Right renal cortex interstitium (tissue), 3 donors: Measurements from ENCODE around the gene HPCA. TPM values are rescaled to one million over a fixed set of nuclear protein-coding genes. Genes with fewer than 3 reads are reported as not detected.

Source experiments
- DNase-seq, 3 donors: peaks; one replicate each; pipeline ENCODE4 v3.0.0-alpha.2; 2013; ENCODE audit warnings: low read depth in 3 of 3, low spot score in 2 of 3
- polyA plus RNA-seq, 3 donors: library from polyadenylated mRNA; unstranded; fragments of 120-200 nt; gene quantifications; one replicate each; pipeline ENCODE4 v1.2.1, GENCODE V29; 2013; ENCODE audit not compliant: insufficient read length in 3 of 3

The HPCA gene
- under 1 TPM; 0.25 to 0.35 (median 0.33) TPM for polyA plus RNA-seq

- no peak for DNase-seq
Observed at GRCh38 chr1:32886004-32886827, at the start of gene HPCA. HPCA (plus strand) TSS chr1:32886491; CDS start chr1:32888899, 2,408 bp downstream.

DNA sequence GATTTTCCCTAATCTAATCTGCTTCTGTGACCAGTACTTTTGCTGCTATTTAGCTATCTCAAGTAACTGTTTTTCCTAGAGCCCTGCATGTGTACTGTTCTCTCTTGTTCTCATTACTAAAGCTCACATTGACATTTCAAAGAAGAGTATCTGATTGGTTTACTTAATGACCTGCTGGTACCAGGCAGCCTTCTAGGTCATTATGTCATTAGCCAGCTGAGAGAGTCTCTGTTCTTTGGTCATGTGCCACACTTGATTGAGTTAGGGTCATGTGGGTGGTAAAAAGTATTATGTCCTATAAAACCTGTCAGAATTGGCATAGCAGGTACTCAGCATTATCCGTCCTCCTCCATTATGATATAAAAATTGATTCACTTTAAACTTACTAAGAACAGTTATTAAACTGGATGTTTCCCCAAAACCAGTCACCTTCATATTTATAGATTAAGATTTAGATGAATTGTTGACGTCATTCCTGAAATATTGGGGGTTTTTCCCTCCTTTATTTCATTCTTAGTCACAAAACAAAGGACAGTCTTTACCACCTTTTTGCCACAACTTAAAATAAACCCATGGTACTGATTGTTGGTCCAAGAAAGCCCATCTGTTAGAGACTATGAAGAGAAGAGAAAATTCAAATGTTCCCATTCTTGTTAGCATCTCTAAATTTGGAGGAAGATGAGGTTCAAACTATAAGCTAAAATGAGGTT, 37.8 kb upstream of the HPCA start:
- DNase-seq: no peak

GRCh38 chr1:32855861-32856617, 30.3 kb upstream of the HPCA start:
- DNase-seq: no peak

GRCh38 chr1:32858136-32858535, 28.2 kb upstream of the HPCA start:
- no peak for DNase-seq

- DNase-seq: no peak
Observed at GRCh38 chr1:32858791-32859190, 27.5 kb upstream of the HPCA start.

- no peak for DNase-seq
Observed at GRCh38 chr1:32859915-32860314, 26.4 kb upstream of the HPCA start.

DNA sequence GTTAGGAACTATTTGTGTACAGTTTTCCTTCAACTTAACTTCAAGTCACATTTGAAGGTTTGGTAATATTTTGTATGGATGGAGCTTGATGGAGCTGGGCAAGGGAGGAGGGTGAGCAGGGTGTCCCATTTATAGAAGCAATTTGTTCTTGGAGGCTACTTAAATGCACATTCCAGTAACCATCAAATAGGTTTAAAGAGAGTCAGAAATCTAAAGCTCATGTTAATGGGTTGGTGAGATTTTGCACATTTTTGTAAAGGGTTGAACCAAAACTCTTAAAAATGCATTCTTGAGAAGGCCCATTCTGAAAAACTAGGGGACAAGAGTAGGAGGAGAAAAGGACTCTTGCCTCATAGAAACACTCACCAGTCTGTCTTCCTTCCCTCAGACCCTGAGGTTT, 25.7 kb upstream of the HPCA start:
- DNase-seq: no peak

GRCh38 chr1:32861904-32862695, 24.2 kb upstream of the HPCA start:
- DNase-seq: no peak

- DNase-seq: no peak
Observed at GRCh38 chr1:32863218-32863880, 22.9 kb upstream of the HPCA start.

GRCh38 chr1:32863881-32864245, 22.4 kb upstream of the HPCA start:
- no peak for DNase-seq

- DNase-seq: no peak
Observed at GRCh38 chr1:32864375-32865019, 21.8 kb upstream of the HPCA start.

GRCh38 chr1:32865639-32866405, 20.5 kb upstream of the HPCA start:
- no peak for DNase-seq

- no peak for DNase-seq
Observed at GRCh38 chr1:32867151-32867550, 19.1 kb upstream of the HPCA start.

DNA sequence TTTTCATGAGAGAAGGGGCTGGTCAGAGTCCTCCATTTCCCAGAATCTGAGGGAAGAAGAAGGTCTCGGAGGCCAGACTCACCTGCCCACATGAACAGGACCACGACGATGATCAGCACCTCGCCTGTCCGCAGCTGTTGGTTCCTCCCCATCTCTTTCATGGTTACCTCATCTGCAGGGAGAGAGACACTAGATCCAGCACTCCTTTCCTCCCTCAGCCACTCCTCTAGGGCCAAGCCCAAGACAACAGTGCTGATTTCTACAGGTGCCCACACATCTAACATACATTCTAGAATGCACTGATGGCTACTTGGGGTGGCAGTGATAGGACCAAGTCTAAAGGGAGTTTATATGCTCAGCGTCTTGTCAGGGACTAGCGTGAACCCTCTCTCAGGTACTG, 18.6 kb upstream of the HPCA start:
- DNase-seq: no peak

GRCh38 chr1:32868085-32868484, 18.2 kb upstream of the HPCA start:
- no peak for DNase-seq

- DNase-seq: no peak
Observed at GRCh38 chr1:32868806-32869455, 17.4 kb upstream of the HPCA start.

DNA sequence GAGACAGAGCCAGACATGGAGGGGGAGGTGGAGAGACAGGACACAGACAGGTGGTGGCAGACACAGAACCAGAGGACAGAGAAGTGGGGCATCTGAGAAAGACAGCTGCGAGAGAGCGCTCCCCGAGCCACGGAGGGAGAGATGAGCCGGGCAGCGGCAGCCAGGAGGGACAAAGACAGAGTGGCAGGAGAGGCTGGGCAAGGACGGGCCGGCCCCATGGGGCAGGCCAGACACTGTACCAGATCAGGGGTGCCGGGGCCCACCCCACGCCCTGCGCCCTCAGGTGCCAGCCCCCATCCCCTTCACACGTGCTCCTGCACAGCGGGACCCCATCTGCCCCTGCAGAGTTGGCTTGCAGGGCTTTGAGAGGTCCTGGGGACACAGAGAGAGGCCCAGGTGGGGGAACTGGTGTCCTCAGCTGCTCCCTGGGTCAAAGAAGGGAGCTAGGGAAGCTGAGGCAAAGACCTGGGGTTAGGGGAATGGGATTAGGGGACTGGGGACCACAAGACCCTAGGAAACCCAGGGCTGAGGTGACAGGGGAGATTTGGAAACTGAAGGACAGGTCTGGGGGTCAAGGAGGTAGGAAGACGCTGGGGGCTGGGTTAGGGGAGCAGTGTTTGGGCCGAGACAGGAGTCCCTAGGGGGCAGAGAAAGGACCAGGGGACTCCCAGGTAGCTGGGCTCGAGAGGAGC, 16.2 kb upstream of the HPCA start:
- no peak for DNase-seq
